Measurements from ENCODE around the gene CYP11A1.

The CYP11A1 gene

DNA sequence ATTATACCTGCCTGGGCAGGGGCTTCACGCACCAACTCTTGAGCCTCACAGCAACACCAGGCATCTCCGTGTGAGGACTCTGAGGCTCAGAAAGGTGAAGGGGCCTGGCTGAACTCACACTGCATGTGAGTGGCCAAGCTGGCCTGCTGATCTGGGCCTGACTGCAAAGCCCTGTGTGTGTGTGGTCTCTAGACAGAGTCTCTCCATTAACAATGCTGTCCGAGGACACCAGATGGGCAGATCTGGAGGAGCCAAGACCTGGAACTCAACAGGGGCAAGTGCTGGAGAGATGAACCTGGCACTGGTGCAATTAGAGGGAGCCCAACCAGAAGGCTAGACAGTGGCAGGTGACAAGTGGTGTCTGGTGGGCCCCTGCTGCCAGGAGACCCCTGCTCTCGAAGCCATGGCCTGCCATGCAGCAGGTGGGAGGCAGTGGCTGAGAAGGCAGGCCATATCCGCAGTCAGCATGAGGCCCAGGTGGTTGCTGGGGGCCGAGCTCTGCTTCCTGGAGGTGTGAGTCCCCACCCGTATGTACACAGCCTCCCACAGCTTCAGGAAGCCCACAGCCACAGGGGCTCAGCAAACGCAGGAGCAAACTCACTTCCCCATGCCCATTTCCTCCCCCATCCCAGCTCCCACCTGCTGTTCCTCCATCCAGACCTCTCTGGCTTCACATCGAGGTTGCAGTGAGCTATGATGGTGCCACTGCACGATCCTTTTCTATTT lies 39.0 kb downstream of the CYP11A1 start:
- no peak for DNase-seq

DNA sequence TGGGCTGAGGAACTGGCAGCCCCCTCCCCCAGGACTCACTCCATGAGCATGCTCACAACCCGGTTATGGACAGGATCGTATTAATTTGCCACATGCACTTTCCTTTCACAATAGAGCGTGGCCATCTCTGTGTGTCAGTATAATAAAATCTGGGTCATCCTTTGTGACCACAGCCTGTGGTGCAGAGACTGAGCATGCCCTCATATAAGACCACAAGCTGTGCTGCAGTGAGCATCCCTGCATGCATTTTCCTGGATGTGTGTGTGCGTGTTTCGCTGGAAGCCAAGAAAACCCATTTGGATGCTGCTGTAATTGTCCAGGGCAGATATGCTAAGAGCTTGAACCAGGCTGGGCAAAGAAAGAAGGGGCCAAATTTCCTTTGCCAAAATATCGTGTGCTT lies 39.7 kb downstream of the CYP11A1 start:
- DNase-seq, result no peak

DNA sequence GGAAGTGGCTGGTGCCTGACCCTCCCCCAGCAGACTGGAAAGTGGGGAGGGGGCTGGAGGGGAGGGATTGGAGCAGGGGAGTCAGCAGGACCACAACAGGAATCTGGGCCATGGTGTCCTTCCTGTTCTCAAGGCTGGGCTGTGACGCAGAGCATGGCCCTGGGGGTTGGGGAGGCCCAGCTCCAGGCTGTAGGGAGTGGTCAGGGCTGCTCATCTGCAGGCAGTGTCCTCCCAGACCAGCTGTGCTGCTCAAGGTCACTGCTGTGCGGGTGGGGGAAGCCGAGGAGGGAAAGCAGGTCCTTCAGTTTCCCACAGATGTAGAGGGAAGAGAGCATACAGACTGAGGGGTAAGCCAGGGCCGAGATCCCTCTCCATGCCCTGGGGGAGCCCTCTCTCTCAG lies 40.7 kb downstream of the CYP11A1 start:
- no peak for DNase-seq

DNA sequence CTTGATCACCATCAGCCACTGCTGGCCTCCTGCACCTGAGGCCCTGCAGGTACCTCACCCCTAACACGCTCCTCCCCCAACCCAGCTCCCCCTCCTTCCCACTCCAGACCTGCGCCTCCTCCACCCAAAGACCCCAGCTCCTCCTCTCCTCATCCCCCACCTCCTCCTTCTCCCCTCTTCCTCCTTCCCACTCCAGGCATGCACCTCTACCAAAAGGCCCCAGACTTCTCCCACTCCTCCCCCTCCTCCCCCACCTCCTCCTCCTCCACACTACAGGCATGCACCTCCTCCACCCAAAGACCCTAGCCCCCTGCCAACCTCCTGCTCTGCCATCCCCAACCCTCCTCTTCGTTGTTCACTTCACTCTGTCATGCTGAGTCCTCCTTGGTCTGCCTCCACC lies 42.7 kb downstream of the CYP11A1 start:
- DNase-seq, result no peak

DNA sequence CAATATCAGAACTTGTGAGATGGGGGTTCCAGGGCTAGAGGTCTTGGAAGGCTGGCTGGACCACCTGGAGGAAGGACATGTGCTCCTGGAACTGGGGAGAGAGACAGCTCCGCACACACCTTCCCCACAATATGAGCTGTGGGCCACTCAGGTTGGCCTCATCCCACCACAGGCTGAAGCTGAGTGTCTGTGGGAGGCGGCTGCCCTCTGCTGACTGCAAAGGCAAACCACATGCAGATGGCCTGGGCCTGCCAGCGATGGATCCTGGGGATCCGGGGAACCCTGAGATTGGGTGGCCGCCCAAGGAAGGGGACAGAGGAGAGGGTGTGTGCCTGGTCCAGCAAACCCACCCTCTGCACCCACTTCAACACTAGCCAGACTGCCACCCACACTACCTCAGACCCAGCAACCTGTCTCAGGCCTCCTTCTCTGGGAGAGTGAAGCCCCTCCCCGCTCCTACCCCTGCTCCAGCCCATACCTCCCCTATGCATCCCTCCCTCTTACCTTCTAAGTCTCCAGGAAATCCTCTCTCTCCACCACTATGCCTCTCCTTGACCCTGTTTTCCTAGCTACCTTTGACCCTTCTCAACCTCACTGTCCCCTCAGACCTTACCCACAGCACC lies 44.8 kb downstream of the CYP11A1 start:
- DNase-seq, result peak in 49 of 58 donors; percentile 1 to 65 (median 28)

DNA sequence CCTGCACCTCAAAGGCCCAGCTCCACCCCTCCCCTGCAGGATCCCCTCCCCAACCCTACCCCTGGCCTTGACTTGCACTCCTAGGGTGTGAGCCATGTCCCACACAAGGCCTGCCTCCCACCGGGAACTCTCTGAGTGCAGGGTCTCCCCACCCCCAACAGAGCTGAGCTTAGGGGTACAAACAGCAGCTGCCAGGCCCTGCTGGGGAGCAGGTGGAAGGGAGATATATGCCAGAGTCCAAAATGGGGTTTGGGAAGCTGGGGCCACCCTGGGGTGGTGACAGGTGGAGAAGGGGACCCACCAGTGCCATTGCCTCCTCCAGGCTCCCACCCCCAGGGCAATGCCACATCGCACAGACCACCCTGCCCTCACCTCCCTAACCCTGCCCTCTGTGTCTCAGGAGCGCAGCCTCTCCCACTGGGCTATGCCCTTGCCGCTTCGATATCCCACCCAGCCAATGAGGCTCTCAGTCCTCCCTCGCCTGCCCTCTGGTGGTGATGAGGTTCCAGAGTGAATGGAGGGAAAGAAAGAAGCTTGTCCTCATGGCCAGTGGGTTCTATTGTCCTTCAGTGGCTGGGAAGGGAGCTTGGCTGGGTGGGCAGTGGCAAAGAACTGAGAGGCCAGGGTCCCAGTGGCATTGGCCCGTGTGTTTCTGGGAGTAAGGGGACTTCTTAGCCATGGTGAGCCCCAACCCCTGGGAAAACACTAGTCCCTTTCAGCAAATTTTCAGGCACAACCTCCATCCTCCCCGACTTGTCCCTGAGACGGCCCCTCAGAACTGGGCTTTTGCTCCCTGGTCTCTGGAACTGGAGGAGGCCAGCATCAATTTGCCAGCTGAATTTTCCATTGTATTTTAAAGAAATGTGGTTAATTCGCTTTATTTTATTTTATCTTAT lies 46.8 kb downstream of the CYP11A1 start:
- peak in 41 of 58 donors; percentile 1 to 72 (median 15) for DNase-seq

DNA sequence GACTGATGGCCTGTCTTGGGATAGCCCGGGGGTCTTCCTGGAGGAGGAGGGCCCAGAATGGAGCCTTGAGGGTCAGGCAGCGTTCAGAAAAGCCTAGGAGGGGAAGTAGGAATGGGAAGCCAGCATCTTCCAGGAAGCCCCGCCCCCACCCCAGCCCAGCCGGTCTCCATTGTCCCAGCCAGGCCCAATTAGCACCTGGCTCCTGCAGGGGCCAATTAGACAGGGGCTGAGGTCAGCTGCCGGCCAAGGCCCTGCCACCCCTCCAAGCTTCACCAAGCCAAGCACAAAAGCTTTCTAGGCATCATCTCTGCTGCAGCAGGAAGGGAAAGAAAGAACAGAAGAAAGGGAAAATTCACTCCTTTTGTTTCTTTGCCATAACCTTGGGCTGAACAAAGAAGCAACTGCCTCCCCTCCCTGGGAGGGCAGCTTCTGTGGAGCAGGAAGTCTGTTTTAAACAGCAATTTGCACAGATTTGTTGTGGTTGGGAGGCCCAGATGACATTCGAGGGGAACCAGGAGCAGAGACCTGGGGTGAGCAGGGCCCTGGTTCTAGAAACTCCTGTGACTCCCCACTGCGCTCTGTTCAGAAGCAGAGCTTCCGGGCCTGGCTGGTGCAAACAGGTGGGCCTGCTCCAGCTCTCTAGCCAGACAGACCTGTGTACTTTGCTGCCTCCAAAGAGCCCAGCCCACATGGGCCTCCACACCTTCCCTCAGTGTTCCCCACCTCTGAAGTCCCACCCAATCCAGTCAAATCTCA lies 47.7 kb downstream of the CYP11A1 start:
- DNase-seq, result peak in 1 of 58 donors; percentile 3

DNA sequence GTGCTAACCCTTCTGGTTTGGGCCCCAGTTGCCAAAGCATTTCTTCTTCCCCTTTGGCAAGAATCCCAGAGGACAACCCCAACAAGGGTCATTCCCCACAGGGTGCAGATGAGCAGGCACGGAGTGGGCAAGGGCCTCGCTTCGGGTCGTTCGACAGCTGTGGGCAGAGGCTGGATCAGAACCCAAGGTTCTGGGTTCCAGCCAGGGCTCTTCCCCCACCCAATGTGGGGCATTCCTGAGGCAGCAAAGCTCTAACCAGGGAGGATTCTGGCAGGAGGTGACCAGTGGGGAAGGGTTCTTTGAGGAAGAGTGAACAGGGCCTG lies 48.3 kb downstream of the CYP11A1 start:
- DNase-seq, result no peak

DNA sequence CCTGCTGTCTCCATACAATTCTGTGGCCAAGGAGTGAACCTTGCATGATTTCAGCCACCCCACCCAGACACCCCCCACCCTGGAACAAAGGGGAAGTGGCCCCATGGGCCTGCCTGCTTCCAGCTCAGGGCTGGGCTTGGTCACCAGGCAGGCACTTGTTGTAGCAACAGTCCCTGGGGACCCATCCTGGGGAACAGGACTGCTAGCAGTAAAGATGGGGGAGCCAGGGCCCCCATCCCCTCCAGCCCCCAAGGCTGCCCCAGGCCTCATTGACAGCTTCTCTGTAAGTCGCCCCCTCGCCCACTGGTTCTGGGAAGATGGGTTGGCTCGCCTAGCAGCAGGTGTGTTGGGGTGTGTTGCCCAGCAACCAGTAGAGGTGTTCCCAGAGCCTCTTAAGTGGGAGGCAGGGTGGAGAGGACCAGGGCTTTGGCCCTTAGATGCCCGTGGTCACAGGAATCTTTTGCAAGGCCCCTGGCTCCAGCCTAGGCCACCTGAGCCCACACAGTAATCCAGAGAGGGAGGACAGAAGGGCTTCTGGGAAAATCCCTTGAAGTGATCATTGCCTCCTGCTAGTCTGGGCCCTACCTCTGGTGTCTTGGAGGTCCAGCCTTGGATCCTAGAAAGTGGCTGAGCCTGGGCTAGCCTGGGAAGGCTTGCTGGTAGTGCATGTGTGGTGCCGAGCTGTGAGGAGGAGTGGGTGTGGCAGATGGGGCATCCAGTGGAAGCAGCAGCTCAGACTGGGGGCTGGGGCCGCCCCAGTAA lies 48.9 kb downstream of the CYP11A1 start:
- DNase-seq, result peak in 1 of 58 donors; percentile 13

DNA sequence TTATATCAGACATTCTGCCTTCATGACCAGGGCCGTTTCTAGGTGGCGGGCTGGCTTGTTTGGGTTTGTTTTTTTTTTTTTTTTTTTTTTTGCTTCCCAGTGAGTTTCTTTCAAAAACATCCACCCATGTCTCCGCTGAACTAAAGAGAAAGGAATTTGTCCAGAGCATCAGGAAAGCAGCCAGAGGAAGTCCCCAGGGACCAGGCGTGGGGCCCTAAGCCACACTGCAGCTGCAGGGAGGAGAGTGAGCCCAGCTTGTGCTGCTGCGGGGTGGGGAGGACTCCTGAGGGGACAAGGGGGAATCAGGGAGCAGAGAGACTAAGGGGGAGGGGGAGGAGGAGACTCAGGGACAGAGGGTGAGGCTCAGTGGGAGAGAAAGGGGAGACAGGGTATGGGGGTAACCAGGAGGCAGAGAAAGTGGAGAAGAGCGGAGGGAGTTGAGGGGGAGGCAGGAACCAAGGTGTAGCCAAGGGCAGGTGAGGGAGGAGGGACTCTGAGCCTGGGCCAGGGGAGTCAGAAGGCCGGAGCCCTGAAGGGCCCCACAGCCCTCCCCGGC lies 49.5 kb downstream of the CYP11A1 start:
- no peak for DNase-seq

DNA sequence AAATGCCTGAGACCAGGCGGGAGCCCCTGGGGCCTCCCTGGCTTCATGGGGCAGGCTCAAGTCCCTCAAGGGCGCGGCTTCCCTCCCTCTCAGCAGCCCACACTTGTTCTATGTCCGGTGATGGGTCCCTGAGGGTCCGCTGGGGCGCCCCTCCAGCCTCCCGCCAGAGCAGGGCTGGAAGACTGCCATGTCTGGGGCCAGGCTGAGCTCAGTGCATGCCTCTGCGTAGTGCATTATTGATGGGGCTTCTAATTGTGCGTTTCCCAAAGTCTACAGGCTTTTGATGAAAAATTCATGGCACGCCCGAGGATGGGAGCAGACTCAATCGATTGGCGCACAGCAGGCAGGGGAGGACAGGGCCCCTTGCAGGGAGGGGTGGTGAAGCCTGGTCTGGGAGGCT lies 51.3 kb downstream of the CYP11A1 start:
- DNase-seq, result no peak

DNA sequence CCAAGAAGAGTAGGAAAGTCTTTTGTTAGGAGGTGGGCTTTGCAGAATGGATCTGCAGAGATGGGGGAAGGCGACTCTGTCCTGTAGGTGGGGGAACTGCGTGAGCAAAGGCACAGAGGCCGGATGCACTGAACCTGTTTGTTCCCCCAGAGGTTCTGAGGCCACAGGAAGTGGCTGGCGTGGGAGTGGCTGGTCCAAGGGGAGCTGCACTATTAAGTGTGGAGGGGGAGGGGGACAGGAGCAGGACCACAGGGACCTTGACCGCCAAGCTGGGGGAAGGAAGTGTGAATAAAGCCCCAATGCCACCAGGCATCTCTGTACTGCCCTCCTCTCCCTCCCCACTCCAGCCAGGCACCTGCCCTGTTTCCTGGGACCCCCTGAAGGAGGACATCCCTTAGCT lies 51.8 kb downstream of the CYP11A1 start:
- no peak for DNase-seq

DNA sequence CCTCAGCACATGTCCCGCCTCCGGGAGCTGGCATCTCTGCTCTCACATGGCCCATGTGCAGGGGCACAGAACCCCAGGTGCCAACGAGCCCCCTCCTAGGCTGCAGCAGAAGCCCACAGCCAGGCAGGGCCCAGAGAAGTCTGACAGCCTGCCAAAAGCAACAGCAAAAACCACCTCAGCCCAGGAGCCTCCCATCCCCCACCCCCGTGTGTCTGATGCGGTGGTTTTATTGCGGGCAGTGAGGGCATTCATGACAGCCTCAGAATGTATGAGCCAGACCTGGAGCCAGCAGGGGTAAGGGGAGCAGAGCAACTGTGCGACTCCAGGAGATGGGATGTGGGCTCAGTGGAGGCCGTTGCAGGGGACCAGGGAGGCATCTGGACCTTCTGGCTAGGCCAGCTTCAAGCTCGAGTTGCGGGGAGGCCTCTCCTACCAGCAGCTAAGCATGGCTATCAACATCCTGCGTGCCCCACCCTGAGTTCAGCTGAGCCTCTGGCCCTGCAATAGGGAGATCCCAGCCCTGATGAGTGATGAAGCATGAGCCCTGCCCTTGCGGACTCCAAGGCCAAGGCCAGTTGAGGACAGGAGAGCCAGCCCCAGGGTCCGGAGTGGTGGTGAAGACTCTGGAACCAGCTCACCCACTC lies 52.5 kb downstream of the CYP11A1 start:
- DNase-seq, result no peak

DNA sequence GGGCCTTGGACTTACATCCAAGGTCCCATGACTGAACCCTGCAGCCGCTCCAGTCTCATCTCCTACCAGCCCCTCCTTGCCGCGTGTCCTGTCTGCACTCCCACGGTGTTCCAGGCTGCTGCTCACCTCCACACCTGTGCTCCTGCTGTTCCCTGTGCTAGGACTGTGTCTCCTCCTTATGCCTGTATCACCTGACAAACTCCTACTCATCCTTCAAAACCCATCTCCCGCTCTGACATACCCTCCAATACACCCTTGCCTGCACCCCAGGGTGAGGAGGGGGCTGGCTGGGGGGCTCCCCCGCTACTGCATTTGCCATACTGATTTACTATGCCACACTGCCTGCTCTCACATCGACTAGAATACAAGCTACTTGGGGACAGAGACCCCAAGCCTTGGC lies 53.6 kb downstream of the CYP11A1 start:
- no peak for DNase-seq

DNA sequence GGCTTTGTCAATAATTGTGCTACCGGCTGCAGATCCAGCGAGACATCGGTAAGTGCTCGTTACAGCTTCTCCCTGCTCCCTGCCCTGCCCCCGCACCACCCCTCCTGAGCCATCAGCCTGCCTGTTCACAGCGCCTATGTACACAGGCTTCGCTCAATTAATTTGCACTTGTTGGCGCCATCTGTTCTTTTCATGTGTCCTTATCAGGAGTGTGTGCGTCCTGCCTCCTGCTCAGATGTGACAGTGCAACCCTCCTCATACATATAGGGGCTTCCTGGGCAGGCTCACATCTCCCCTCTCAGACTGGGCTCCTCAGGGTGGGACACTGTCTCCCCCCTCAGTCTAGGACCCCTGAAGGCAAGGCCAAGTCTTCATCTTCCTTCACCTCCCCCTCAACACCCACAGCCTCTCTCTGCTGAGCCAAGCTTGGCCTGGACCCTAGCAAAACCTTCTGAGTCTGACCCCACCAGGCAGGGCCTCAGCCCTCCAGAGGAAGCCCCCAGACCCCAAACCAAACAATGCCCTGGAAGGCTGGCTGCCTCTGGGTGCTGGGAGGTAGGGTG lies 54.9 kb downstream of the CYP11A1 start:
- peak in 7 of 58 donors; percentile 1 to 38 (median 14) for DNase-seq

DNA sequence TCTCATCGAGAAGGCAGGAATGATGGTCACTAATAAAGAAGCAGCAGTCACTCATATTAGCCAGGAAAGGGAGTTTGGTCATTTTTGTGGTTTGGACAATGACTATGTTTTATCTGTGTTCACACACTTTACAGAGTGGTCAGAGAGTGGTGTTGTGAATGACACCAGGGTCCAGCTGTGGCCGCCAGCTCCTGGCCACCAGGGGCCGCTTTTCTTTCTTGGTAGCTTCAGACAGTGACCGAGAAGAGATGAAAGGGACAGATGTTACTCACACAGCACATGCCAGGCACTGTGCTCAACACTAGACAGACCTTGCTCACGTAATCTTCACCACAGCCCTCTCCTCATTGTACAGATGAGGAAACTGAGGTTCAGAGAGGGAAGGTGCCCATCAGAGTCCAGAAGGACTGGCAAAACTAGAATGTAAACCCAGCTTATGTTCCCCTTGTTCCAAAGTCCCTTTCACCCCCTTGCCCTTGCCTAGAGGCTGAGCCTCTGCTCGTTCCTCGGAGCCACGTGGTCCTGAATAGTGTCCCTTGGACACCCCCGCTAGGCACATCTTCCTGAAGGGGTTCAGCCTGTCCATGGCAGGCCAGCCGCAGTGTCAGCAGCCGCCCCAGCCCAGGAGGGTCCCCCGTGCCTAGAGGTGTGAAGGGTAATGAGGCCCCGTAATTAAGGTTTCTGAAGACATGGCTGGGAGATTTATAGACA lies 55.6 kb downstream of the CYP11A1 start:
- no peak for DNase-seq

DNA sequence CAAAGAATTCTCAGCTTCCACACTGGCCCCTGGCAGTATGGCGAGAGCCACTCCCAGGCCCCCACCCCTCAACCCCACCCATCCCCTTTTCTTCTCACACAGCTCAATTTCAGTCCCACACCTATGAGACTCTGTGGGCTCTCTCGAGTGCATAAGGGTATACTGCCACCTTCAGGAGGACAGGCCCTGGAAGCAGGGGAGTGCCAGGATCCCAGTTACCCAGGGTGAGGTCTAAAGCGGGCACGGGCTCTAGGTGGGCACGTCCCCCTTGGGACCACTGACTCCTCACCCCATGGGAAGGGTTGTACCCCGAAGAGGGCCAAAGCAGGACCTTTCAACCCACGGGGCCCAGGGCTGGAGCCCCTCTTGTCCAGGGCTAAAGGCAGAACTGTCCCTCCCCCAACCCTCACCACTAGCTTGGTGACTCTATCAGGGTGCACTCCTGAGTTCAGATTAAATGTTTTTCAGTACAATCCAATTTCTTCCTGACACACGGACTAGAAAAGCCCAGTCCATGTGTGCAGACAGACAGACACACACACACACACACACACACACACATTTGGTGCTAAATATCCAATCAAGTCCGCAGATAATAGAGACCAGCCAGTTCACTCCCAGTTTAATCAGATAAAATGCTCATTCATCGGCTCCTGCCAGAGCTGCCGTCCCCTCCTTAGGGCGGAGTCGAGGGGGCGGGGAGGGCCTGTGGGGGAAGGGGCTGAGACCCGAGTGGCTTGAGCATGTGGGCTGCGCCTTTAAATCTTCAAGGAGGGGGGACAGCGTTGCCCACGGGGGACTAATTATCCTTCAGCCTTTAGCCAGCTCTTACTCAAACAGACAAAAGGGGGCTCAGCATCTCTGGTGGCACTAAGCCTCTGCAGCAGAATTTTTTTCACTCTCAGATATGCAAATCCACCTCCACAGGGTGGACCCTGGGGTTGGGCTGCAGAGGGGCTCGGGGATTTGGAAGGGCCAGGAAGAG lies 59.3 kb downstream of the CYP11A1 start:
- peak in 46 of 58 donors; percentile 2 to 66 (median 18) for DNase-seq
